GM13977 (cell line): ENCODE measurements around the gene VEPH1.

ENCODE experiments used
- DNase-seq: peaks from one replicate; pipeline ENCODE4 v3.0.0; 2012; ENCODE audit warnings: low spot score
- CTCF ChIP-seq: IDR thresholded peaks from 2 replicates; pipeline ENCODE4 v1.5.1; 2012; ENCODE audit warnings: mild to moderate bottlenecking, control low read depth; ENCODE audit not compliant: insufficient read depth; ENCODE audit errors: extremely low read depth, missing control alignments
- in situ Hi-C: fragments of 300-500 bp; cut with MboI; formaldehyde crosslinking; loops from one replicate; pipeline ENCODE4 v1.12.0; 2022; ENCODE audit warnings: low sequenced_read_pairs, low pct_unique_long_range_greater_than_20kb, mixed read lengths, inconsistent platforms; ENCODE audit not compliant: unreplicated experiment

VEPH1 gene

GRCh38 chr3:157390713-157391515 is 112.3 kb downstream of the VEPH1 start:
- no peak for TF ChIP-seq CTCF
- DNase-seq: no peak
- in situ Hi-C loops: no loop called here

- in situ Hi-C loops: no loop called here
- TF ChIP-seq CTCF: no peak
- DNase-seq: no peak
Observed at GRCh38 chr3:157388976-157389375, 114.2 kb downstream of the VEPH1 start.

- in situ Hi-C loops: no loop called here
- no peak for DNase-seq
- no peak for TF ChIP-seq CTCF
Observed at GRCh38 chr3:157387708-157388435, 115.3 kb downstream of the VEPH1 start.

- no peak for DNase-seq
- in situ Hi-C loops: no loop called here
- no peak for TF ChIP-seq CTCF
Observed at GRCh38 chr3:157384491-157384890, 118.7 kb downstream of the VEPH1 start.

GRCh38 chr3:157384031-157384430 is 119.2 kb downstream of the VEPH1 start:
- in situ Hi-C loops: no loop called here
- DNase-seq: no peak
- TF ChIP-seq CTCF: no peak

- no peak for DNase-seq
- no peak for TF ChIP-seq CTCF
- in situ Hi-C loops: no loop called here
Observed at GRCh38 chr3:157381606-157382005, 121.6 kb downstream of the VEPH1 start.
